WTC11 (cell line): ENCODE data around the gene IL36RN. TPM values are rescaled to one million over a fixed set of nuclear protein-coding genes. Genes with fewer than 3 reads are reported as not detected.

Experiments
- ATAC-seq: fragments of 200-7000 bp; cut with Tn5 transposase; 2 replicates; pipeline ENCODE4 v1.10.0; 2021; ENCODE audit warnings: mild to moderate bottlenecking, moderate library complexity
- CTCF ChIA-PET: fragments of 300-600 bp; sonication (Branson Sonifier 250); formaldehyde crosslinking; loops from one replicate; lab custom pipeline; 2021; ENCODE audit warnings: antibody characterized with exemption; lab: Charles Lee
- POLR2A ChIA-PET: fragments of 350-600 bp; sonication (Branson Sonifier 250); formaldehyde crosslinking; loops from one replicate; lab custom pipeline; 2021; ENCODE audit warnings: antibody characterized with exemption; lab: Charles Lee
- DNase-seq: peaks from one replicate; pipeline ENCODE4 v3.0.0; 2021; ENCODE audit warnings: low spot score
- H3K27ac Mint-ChIP-seq: 2 replicates; pipeline ENCODE4 v1.8.0; 2021; ENCODE audit warnings: mixed read lengths
- H3K27me3 Mint-ChIP-seq: 2 replicates; pipeline ENCODE4 v1.8.0; 2021; ENCODE audit warnings: low read depth, mild to moderate bottlenecking, moderate library complexity, mixed read lengths
- H3K36me3 Mint-ChIP-seq: 2 replicates; pipeline ENCODE4 v1.8.0; 2021; ENCODE audit warnings: mixed read lengths
- H3K4me1 Mint-ChIP-seq: 2 replicates; pipeline ENCODE4 v1.8.0; 2022; ENCODE audit warnings: mixed read lengths
- H3K4me3 Mint-ChIP-seq: 2 replicates; pipeline ENCODE4 v1.8.0; 2021; ENCODE audit warnings: mild to moderate bottlenecking, moderate library complexity, mixed read lengths
- H3K9me3 Mint-ChIP-seq: 2 replicates; pipeline ENCODE4 v1.8.0; 2021; ENCODE audit warnings: mixed read lengths
- ARID4B ChIP-seq: sonication (generic); formaldehyde crosslinking; IDR thresholded peaks from 2 replicates; pipeline ENCODE4 v1.8.0; 2023; ENCODE audit warnings: missing genetic modification reagents, mild to moderate bottlenecking, borderline replicate concordance
- CTCF ChIP-seq: fragments of 200-600 bp; IDR thresholded peaks from 2 replicates; pipeline ENCODE4 v1.8.0; 2022; ENCODE audit warnings: antibody characterized with exemption
- ERG ChIP-seq: fragments of 250-450 bp; sonication (Bioruptor Pico); IDR thresholded peaks from 2 replicates; pipeline ENCODE4 v1.8.0; 2021; ENCODE audit warnings: mild to moderate bottlenecking
- ETV6 ChIP-seq: sonication (generic); formaldehyde crosslinking; IDR thresholded peaks from 2 replicates; pipeline ENCODE4 v1.8.1; 2022; ENCODE audit warnings: mild to moderate bottlenecking, missing genetic modification reagents
- KAT7 ChIP-seq: sonication (generic); formaldehyde crosslinking; IDR thresholded peaks from 2 replicates; pipeline ENCODE4 v1.8.1; 2023; ENCODE audit warnings: missing genetic modification reagents, mild to moderate bottlenecking, borderline replicate concordance
- NFATC4 ChIP-seq: fragments of 250-450 bp; sonication (Bioruptor Pico); IDR thresholded peaks from 2 replicates; pipeline ENCODE4 v1.9.0; 2021; ENCODE audit warnings: mild to moderate bottlenecking
- NFYB ChIP-seq: sonication (generic); formaldehyde crosslinking; conservative IDR thresholded peaks from 2 replicates; pipeline ENCODE4 v1.8.0; 2022; ENCODE audit warnings: low read depth, missing genetic modification reagents
- NR3C1 ChIP-seq: sonication (generic); formaldehyde crosslinking; conservative IDR thresholded peaks from 2 replicates; pipeline ENCODE4 v1.8.1; 2023; ENCODE audit warnings: low read depth, mild to moderate bottlenecking, missing genetic modification reagents
- RORB ChIP-seq: fragments of 250-450 bp; sonication (Bioruptor Pico); IDR thresholded peaks from 2 replicates; pipeline ENCODE4 v1.9.0; 2021; ENCODE audit warnings: mild to moderate bottlenecking
- SMAD4 ChIP-seq: sonication (generic); formaldehyde crosslinking; IDR thresholded peaks from 2 replicates; pipeline ENCODE4 v1.8.0; 2022; ENCODE audit warnings: mild to moderate bottlenecking, missing genetic modification reagents
- TEAD1 ChIP-seq: sonication (generic); formaldehyde crosslinking; IDR thresholded peaks from 2 replicates; pipeline ENCODE4 v1.8.0; 2022; ENCODE audit warnings: mild to moderate bottlenecking, missing genetic modification reagents
- TP53 ChIP-seq: sonication (generic); formaldehyde crosslinking; IDR thresholded peaks from 2 replicates; pipeline ENCODE4 v1.8.1; 2023; ENCODE audit warnings: mild to moderate bottlenecking, missing genetic modification reagents
- USF1 ChIP-seq: sonication (generic); formaldehyde crosslinking; IDR thresholded peaks from 2 replicates; pipeline ENCODE4 v1.8.0; 2022; ENCODE audit warnings: mild to moderate bottlenecking, missing genetic modification reagents
- ZNF263 ChIP-seq: sonication (generic); formaldehyde crosslinking; IDR thresholded peaks from 2 replicates; pipeline ENCODE4 v1.8.1; 2022; ENCODE audit warnings: low read depth, mild to moderate bottlenecking, moderate library complexity, missing genetic modification reagents
- ZNF425 ChIP-seq: fragments of 250-450 bp; sonication (Bioruptor Pico); conservative IDR thresholded peaks from 2 replicates; pipeline ENCODE4 v1.9.0; 2021; ENCODE audit warnings: mild to moderate bottlenecking
- ZNF532 ChIP-seq: fragments of 250-450 bp; sonication (Bioruptor Pico); IDR thresholded peaks from 2 replicates; pipeline ENCODE4 v1.9.0; 2021; ENCODE audit warnings: mild to moderate bottlenecking, borderline replicate concordance
- ZNF671 ChIP-seq: fragments of 250-450 bp; sonication (Bioruptor Pico); IDR thresholded peaks from 2 replicates; pipeline ENCODE4 v1.8.0; 2021; ENCODE audit warnings: mild to moderate bottlenecking
- total RNA-seq: library from RNA; stranded (reverse); gene quantifications from 3 replicates; pipeline ENCODE4 v1.2.3, GENCODE V29; 2021

Gene IL36RN
- total RNA-seq, 1 experiment from 2014 or later, result not detected

GRCh38 chr2:113073325-113073834 lies 14.4 kb downstream of the IL36RN start:
- CTCF ChIA-PET, result interaction anchor here (1.0 to 1.4 kb wide), 2 partner anchors 58 to 125 kb away, joined by 3 read pairs; no protein-coding TSS in a partner anchor

GRCh38 chr2:113075030-113075429 lies 16.0 kb downstream of the IL36RN start:
- Mint-ChIP-seq H3K4me3 (no peak overlapping the region), H3K27me3 (peaks cover 18% of the 10 kb centered on the region), H3K4me1 (peaks cover 8% of the 10 kb centered on the region), H3K36me3 (no peaks in the 10 kb centered on the region)
- CTCF ChIA-PET, result no interaction called here
- no peak for TF ChIP-seq KAT7 (CRISPR knock-in tag)
- TF ChIP-seq RORB (CRISPR knock-in tag), result no peak
- no peak for TF ChIP-seq TP53 (CRISPR knock-in tag)
- TF ChIP-seq ZNF671 (CRISPR knock-in tag), result no peak
- TF ChIP-seq NR3C1, result no peak
- TF ChIP-seq NFYB, result no peak
- TF ChIP-seq ZNF263 (CRISPR knock-in tag), result no peak
- TF ChIP-seq NFATC4 (CRISPR knock-in tag), result no peak
- no peak for TF ChIP-seq ERG (CRISPR knock-in tag)
- TF ChIP-seq ZNF532 (CRISPR knock-in tag), result no peak
- TF ChIP-seq CTCF, result no peak
- no peak for TF ChIP-seq ZNF425
- no peak for TF ChIP-seq SMAD4
- no peak for TF ChIP-seq TEAD1 (CRISPR knock-in tag)
- TF ChIP-seq USF1 (CRISPR knock-in tag), result no peak
- no peak for TF ChIP-seq ARID4B (CRISPR knock-in tag)
- TF ChIP-seq, all 79 proteins: peak for 0
- no peak for DNase-seq
- POLR2A ChIA-PET, result no interaction called here
- no peak overlapping the region for H3K27ac Mint-ChIP-seq
- no peaks in the 10 kb centered on the region for H3K9me3 Mint-ChIP-seq
- no peak for ATAC-seq

More at GRCh38 chr2:113073325-113073834, 14.4 kb downstream of the IL36RN start:
- Mint-ChIP-seq H3K9me3 (no peaks in the 10 kb centered on the region), H3K27me3 (peaks cover 27% of the 10 kb centered on the region), H3K27ac (no peak overlapping the region), H3K36me3 (no peaks in the 10 kb centered on the region), H3K4me3 (no peak overlapping the region), H3K4me1 (no peaks in the 10 kb centered on the region)
- POLR2A ChIA-PET, result no interaction called here
- TF ChIP-seq ETV6 (CRISPR knock-in tag), result no peak
- ATAC-seq (no peak), DNase-seq (no peak)
